HEK293T (cell line): ENCODE results near the gene SLC19A1.

Experiments
- CTCF ChIA-PET: fragments of 350-600 bp; formaldehyde crosslinking; extraction: SDS; loops from one replicate; lab custom pipeline; 2021; ENCODE audit warnings: antibody characterized with exemption, inconsistent platforms; lab: Yijun Ruan, JAX
- POLR2A ChIA-PET: fragments of 350-600 bp; formaldehyde crosslinking; extraction: SDS; loops from one replicate; lab custom pipeline; 2020; ENCODE audit warnings: antibody characterized with exemption, inconsistent platforms; lab: Yijun Ruan, JAX
- DNase-seq: peaks from one replicate; pipeline ENCODE4 v3.0.0; 2012; ENCODE audit warnings: mixed read lengths; ENCODE audit errors: extremely low spot score
- ARNT ChIP-seq: fragments of 450-650 bp; IDR thresholded peaks from 2 replicates; pipeline ENCODE4 v1.6.1; 2017; ENCODE audit warnings: mild to moderate bottlenecking
- BHLHE40 ChIP-seq: fragments of 450-650 bp; IDR thresholded peaks from 2 replicates; pipeline ENCODE4 v1.6.1; 2016; ENCODE audit warnings: mild to moderate bottlenecking, moderate library complexity, borderline replicate concordance
- CTBP1 ChIP-seq: fragments of 450-650 bp; IDR thresholded peaks from 2 replicates; pipeline ENCODE4 v1.6.1; 2016; ENCODE audit warnings: borderline replicate concordance
- ELF4 ChIP-seq: fragments of 450-650 bp; IDR thresholded peaks from 2 replicates; pipeline ENCODE4 v1.6.1; 2017; ENCODE audit warnings: antibody characterized with exemption
- FOXA1 ChIP-seq: fragments of 450-650 bp; IDR thresholded peaks from 2 replicates; pipeline ENCODE4 v1.6.1; 2016; ENCODE audit warnings: mild to moderate bottlenecking
- FOXK2 ChIP-seq: fragments of 450-650 bp; IDR thresholded peaks from 2 replicates; pipeline ENCODE4 v1.6.1; 2016; ENCODE audit warnings: mild to moderate bottlenecking
- FOXM1 ChIP-seq: fragments of 450-650 bp; IDR thresholded peaks from 2 replicates; pipeline ENCODE4 v1.6.1; 2017; ENCODE audit warnings: mild to moderate bottlenecking, borderline replicate concordance
- HDGF ChIP-seq: fragments of 450-650 bp; IDR thresholded peaks from 2 replicates; pipeline ENCODE4 v1.6.1; 2017; ENCODE audit warnings: antibody characterized with exemption, borderline replicate concordance
- L3MBTL2 ChIP-seq: fragments of 450-650 bp; conservative IDR thresholded peaks from 2 replicates; pipeline ENCODE4 v1.6.1; 2016; ENCODE audit warnings: mild to moderate bottlenecking
- LEF1 ChIP-seq: fragments of 450-650 bp; IDR thresholded peaks from 2 replicates; pipeline ENCODE4 v1.6.1; 2017; ENCODE audit warnings: mild to moderate bottlenecking, borderline replicate concordance
- NFRKB ChIP-seq: fragments of 450-650 bp; IDR thresholded peaks from 2 replicates; pipeline ENCODE4 v1.6.1; 2016; ENCODE audit warnings: mild to moderate bottlenecking, moderate library complexity
- SP1 ChIP-seq: fragments of 450-650 bp; IDR thresholded peaks from 2 replicates; pipeline ENCODE4 v1.6.1; 2017
- SUZ12 ChIP-seq: fragments of 450-650 bp; IDR thresholded peaks from 2 replicates; pipeline ENCODE4 v1.6.1; 2016; ENCODE audit warnings: mild to moderate bottlenecking
- TARDBP ChIP-seq: fragments of 450-650 bp; IDR thresholded peaks from 2 replicates; pipeline ENCODE4 v1.6.1; 2016
- ZNF384 ChIP-seq: fragments of 450-650 bp; IDR thresholded peaks from 2 replicates; pipeline ENCODE4 v1.6.1; 2016
- TF ChIP-seq, protein P1 (sequence below): fragments of 450-650 bp; IDR thresholded peaks from 2 replicates; pipeline ENCODE4 v1.6.1; 2016

Gene SLC19A1

DNA sequence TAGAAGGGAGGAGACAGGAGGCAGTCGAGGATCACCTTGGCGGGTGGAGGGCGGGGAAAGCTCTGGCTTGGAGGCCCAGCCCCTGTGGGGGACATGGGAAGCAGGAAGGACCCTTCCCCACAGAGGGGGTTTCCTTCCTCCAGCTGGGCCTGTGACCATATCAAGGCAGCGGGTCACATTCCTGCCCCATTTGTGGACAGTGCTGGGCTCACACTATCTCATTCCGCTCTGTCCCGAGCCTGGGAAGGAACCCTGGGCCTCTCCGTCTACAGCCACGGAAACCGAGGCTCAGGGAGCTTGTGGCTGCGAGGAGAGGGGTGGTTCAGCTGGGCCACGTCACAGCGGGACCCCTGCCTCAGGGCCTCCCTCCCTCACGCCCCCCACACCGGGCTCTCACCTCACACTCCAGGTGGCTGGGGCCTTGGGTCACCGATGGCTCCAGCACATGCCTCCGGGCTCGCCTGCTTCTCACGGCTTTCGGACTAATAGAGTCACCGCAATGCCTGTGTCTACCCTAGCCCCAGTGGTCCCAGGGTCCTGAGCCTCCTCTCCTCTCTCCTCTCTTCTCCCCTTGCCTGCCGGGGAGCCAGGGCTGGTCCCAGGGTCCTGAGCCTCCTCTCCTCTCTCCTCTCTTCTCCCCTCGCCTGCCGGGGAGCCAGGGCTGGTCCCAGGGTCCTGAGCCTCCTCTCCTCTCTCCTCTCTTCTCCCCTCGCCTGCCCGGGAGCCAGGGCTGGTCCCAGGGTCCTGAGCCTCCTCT is 56.4 kb downstream of the SLC19A1 start:
- ChIA-PET POLR2A (no interaction called here), CTCF (no interaction called here)
- no peak for DNase-seq
- TF ChIP-seq ARNT (no peak), L3MBTL2 (no peak), SUZ12 (no peak), LEF1 (no peak), CTBP1 (no peak), FOXA1 (no peak), FOXK2 (no peak), NFRKB (no peak), BHLHE40 (no peak), ELF4 (no peak), FOXM1 (no peak), SP1 (no peak), ZNF384 (no peak), TARDBP (no peak), HDGF (no peak)
- TF ChIP-seq, protein P1, sequence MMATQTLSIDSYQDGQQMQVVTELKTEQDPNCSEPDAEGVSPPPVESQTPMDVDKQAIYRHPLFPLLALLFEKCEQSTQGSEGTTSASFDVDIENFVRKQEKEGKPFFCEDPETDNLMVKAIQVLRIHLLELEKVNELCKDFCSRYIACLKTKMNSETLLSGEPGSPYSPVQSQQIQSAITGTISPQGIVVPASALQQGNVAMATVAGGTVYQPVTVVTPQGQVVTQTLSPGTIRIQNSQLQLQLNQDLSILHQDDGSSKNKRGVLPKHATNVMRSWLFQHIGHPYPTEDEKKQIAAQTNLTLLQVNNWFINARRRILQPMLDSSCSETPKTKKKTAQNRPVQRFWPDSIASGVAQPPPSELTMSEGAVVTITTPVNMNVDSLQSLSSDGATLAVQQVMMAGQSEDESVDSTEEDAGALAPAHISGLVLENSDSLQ = no peak

DNA sequence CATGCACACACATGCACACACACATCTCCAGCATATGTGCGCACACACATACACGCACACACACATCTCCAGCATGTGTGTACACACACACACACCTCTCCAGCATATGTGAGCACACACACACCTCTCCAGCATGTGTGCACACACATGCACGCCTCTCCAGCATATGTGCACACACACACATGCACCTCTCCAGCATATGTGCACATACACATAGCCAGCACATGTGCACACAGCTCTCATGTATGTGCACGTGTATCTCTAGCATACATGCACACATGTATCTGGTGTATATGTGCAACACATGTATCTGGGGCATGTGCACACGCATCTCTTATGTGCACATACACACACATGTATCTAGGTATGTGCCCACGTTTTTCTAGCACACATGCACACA is 57.9 kb downstream of the SLC19A1 start:
- CTCF ChIA-PET = no interaction called here
- no peak for TF ChIP-seq NFRKB
- no peak for TF ChIP-seq HDGF
- TF ChIP-seq BHLHE40 = no peak
- TF ChIP-seq, protein P1 = no peak
- no peak for TF ChIP-seq ARNT
- TF ChIP-seq ZNF384 = no peak
- TF ChIP-seq TARDBP = no peak
- TF ChIP-seq FOXK2 = no peak
- TF ChIP-seq L3MBTL2 = no peak
- TF ChIP-seq FOXM1 = no peak
- no peak for TF ChIP-seq FOXA1
- TF ChIP-seq LEF1 = no peak
- TF ChIP-seq ELF4 = no peak
- POLR2A ChIA-PET = no interaction called here
- no peak for DNase-seq

DNA sequence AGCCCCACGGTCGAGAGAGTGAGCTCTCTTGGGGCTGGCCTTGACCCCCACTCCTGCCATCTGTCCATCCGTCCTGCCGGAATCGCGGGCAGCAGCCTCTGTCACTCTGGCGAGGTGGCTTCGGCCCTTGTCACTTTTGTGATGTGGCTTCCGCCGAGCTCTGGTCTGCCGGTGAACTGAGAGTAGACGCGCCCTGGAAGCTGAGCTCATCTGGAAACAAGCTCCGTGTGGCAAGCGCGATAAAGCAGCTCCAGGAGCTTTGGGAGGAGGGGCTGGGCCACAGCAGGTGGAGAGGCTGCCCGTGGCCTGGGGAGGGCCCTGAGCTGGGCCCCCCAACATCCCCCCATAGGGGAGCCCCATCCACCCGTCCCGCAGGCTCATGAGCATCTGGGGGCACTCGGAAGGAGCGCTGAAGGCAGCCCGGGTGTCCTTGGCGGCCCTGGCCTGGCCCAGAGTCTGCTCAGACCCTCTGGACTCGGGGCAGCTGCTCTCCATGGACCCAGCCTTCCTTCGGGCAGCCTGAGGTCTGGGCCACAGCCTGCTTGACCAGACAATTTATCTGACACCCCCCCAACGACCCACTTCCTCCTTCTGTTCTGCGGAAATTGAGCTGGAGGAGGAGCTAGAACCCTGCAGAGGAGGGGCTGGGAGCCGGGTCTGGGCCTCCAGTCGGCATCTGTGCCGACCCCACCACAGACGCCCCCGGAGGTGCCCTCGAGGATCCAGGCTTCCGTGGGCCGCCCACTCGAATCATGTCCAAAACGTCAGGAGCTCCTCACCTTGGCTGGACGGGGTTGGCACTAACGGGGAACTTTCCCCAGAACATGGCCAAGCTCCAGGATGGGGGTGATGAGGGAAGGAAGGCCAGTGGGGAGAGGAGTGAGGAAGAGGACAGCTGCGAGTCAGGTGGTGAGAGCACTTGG is 59.1 kb downstream of the SLC19A1 start:
- TF ChIP-seq, protein P1 = no peak
- TF ChIP-seq BHLHE40 = no peak
- TF ChIP-seq CTBP1 = no peak
- no peak for TF ChIP-seq SUZ12
- no peak for TF ChIP-seq SP1
- TF ChIP-seq HDGF = no peak
- TF ChIP-seq FOXK2 = no peak
- TF ChIP-seq L3MBTL2 = no peak
- TF ChIP-seq FOXM1 = no peak
- TF ChIP-seq NFRKB = no peak
- TF ChIP-seq ARNT = no peak
- TF ChIP-seq TARDBP = no peak
- no peak for TF ChIP-seq FOXA1
- no peak for TF ChIP-seq LEF1
- no peak for TF ChIP-seq ZNF384
- no peak for TF ChIP-seq ELF4
- ChIA-PET POLR2A (no interaction called here), CTCF (no interaction called here)
- DNase-seq = no peak

DNA sequence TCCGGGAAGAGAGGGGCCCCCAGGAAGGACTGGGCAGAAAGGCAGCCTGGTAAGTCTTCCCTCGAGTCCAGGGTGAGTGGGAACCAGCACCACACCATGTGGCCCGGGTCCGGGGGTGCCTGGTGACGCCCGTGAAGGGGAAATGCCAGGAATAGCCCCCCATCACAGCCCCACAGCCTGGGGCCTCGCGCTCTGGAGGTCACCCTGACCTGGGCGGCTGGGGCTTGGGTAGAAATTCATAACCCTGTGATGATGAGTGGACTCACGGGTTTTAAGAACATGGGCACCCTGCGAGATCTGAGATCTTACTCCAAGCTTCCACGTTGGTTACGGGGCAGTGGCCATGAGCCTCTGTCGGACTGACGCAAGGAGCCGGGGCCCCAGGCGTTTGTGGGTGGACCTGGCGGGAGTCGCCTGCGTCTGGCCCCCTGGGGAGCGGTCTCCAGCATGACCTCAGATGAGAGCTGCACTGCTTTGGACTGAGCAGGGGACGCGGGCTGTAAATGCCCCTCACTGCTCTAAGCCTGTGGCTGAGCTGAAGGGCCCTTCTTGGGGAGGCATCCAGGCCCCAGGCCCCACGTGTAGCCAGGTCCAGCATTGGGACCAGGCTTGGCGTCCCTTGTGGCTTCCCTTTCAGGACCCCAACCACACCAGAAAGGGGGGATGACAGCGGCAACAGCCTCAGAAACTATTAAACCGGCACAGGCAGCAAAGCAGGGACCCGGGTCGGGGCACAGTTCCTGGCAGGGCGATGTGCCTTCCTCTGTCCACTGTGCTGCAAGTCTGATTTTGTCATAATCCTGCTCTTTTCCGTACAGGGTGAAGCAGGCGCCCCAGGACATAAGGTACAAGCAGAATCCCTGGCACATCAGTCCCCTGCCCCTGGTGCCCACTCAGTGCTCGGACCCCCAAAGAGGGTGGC is 60.0 kb downstream of the SLC19A1 start:
- TF ChIP-seq FOXA1 (no peak), ELF4 (no peak), TARDBP (no peak), CTBP1 (no peak)
- no peak for DNase-seq
- CTCF ChIA-PET = no interaction called here
- POLR2A ChIA-PET = no interaction called here

DNA sequence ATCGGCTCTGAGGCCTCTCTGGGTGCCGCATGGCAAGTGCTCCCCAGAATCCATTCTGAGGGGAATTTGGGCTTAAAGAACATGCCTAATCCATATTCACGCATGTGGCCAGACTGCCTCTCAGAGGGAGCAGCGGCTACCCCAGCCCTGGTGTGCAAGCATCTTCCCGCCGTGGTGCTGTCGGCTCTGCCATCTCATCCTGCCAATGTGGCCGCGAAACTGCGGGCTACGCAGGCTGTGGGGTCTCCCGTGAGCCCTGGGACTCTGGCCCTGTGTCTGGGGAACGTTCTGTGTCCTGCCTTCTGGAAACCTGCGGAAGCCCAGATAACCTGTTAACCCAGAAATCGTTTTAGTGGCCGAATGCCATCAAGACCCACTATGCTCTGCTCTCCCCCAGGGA is 60.7 kb downstream of the SLC19A1 start:
- DNase-seq = no peak
- ChIA-PET CTCF (no interaction called here), POLR2A (no interaction called here)
- TF ChIP-seq ARNT (no peak), HDGF (no peak), CTBP1 (no peak), FOXM1 (no peak), NFRKB (no peak), FOXA1 (no peak), BHLHE40 (no peak), FOXK2 (no peak), ELF4 (no peak), L3MBTL2 (no peak), SP1 (no peak)
- TF ChIP-seq, protein P1 = no peak
